Endothelial cell of umbilical vein (primary cell): ENCODE measurements around the gene KCNF1. TPM values are rescaled to one million over a fixed set of nuclear protein-coding genes. Genes with fewer than 3 reads are reported as not detected.

Experiments used
- BruUV-seq: library from RNA; stranded (reverse); fragments of 400-500 nt; replicated peaks from 2 replicates; lab custom pipeline; 2021; lab: Mats Ljungman, UMichigan
- CTCF ChIA-PET: fragments of 300-600, 350-600 bp; sonication (Branson Sonifier 250); formaldehyde crosslinking; loops from one replicate; lab custom pipeline; 2021; ENCODE audit warnings: antibody characterized with exemption, inconsistent platforms; lab: Charles Lee
- POLR2A ChIA-PET: fragments of 300-600, 350-600 bp; sonication (Branson Sonifier 250); formaldehyde crosslinking; loops from one replicate; lab custom pipeline; 2021; ENCODE audit warnings: antibody characterized with exemption, inconsistent platforms; lab: Charles Lee
- DNase-seq: peaks from one replicate; pipeline ENCODE4 v3.0.0-alpha.2; 2011; ENCODE audit warnings: low read depth, low spot score
- FAIRE-seq: peaks from 2 replicates; lab custom pipeline; 2011; peaks lifted over from hg19 to GRCh38; lab: Jason Lieb, UNC
- H2AFZ ChIP-seq: 2 replicates; pipeline ENCODE4 v1.6.0; 2012; ENCODE audit warnings: low read depth, low read length, control low read depth, inconsistent platforms
- H3K27ac ChIP-seq: 2 replicates; pipeline ENCODE4 v1.5.1; 2011; ENCODE audit warnings: low read depth, mild to moderate bottlenecking, control low read depth, low read length, moderate library complexity; ENCODE audit not compliant: insufficient read depth
- H3K27me3 ChIP-seq, 2 experiments: 2 replicates each; pipeline versions ENCODE4 v1.6.0 to v1.6.1; 2011; ENCODE audit warnings: low read length in 2 of 2, mixed read lengths in 1 of 2; ENCODE audit not compliant: control insufficient read depth in 2 of 2, insufficient read depth in 2 of 2
- H3K36me3 ChIP-seq, 2 experiments: 2 replicates in 1 of 2; 3 replicates in 1 of 2; pipeline ENCODE4 v1.5.1; 2011; ENCODE audit warnings: low read length in 2 of 2, mild to moderate bottlenecking in 1 of 2, moderate library complexity in 1 of 2; ENCODE audit not compliant: control insufficient read depth in 2 of 2, insufficient read depth in 2 of 2; ENCODE audit errors: extremely low read depth in 1 of 2
- H3K4me1 ChIP-seq: 3 replicates; pipeline ENCODE4 v1.5.1; 2011; ENCODE audit warnings: mild to moderate bottlenecking, low read length; ENCODE audit not compliant: control insufficient read depth, insufficient read depth; ENCODE audit errors: extremely low read depth
- H3K4me2 ChIP-seq: 2 replicates; pipeline ENCODE4 v1.6.1; 2011; ENCODE audit warnings: low read length, control low read depth, mixed read lengths; ENCODE audit not compliant: insufficient read depth
- H3K4me3 ChIP-seq, 3 experiments: fragments of 200-600 bp in 1 of 3; sonication (generic), shearing (Covaris generic) in 1 of 3; replicated peaks in 1 of 3; 2 replicates each; pipeline ENCODE4 v1.5.1; 2011 to 2016; ENCODE audit warnings: control low read depth in 3 of 3, low read length in 3 of 3, mild to moderate bottlenecking in 2 of 3, inconsistent platforms in 1 of 3, low read depth in 1 of 3, moderate library complexity in 1 of 3; ENCODE audit not compliant: insufficient read depth in 1 of 3
- H3K79me2 ChIP-seq: 2 replicates; pipeline ENCODE4 v1.6.0; 2012; ENCODE audit warnings: low read length, inconsistent platforms; ENCODE audit not compliant: control insufficient read depth, insufficient read depth
- H3K9ac ChIP-seq: replicated peaks from 2 replicates; pipeline ENCODE3; 2011; ENCODE audit warnings: low read length, control low read depth; ENCODE audit not compliant: insufficient read depth; ENCODE audit errors: extremely low read depth
- H3K9me1 ChIP-seq: replicated peaks from 3 replicates; pipeline ENCODE4 v1.6.0; 2011; ENCODE audit warnings: mild to moderate bottlenecking, low read length; ENCODE audit not compliant: control insufficient read depth, insufficient read depth; ENCODE audit errors: extremely low read depth
- H3K9me3 ChIP-seq: replicated peaks from 2 replicates; pipeline ENCODE4 v1.5.1; 2012; ENCODE audit warnings: low read length, inconsistent platforms; ENCODE audit not compliant: control insufficient read depth, insufficient read depth
- H4K20me1 ChIP-seq: replicated peaks from 2 replicates; pipeline ENCODE3; 2011; ENCODE audit warnings: mild to moderate bottlenecking, low read length; ENCODE audit not compliant: control insufficient read depth, insufficient read depth; ENCODE audit errors: extremely low read depth
- EZH2 ChIP-seq: IDR thresholded peaks from 2 replicates; pipeline ENCODE4 v1.6.1; 2012; ENCODE audit warnings: borderline replicate concordance, low read depth, mild to moderate bottlenecking, moderate library complexity, low read length, inconsistent platforms; ENCODE audit not compliant: severe bottlenecking
- FOS ChIP-seq: IDR thresholded peaks from 2 replicates; pipeline ENCODE4 v1.6.1; 2011; ENCODE audit warnings: mild to moderate bottlenecking, low read length, moderate library complexity, borderline replicate concordance; ENCODE audit not compliant: insufficient read depth
- GATA2 ChIP-seq: IDR thresholded peaks from 2 replicates; pipeline ENCODE4 v1.7.0; 2011; ENCODE audit warnings: low read depth, mild to moderate bottlenecking, moderate library complexity, mixed read lengths, low read length; ENCODE audit not compliant: insufficient read length, insufficient read depth
- JUN ChIP-seq: IDR thresholded peaks from 2 replicates; pipeline ENCODE4 v1.6.1; 2011; ENCODE audit warnings: borderline replicate concordance, low read depth; ENCODE audit not compliant: insufficient read length, insufficient read depth
- MAX ChIP-seq: IDR thresholded peaks from 2 replicates; pipeline ENCODE4 v1.6.1; 2011; ENCODE audit not compliant: insufficient read depth, insufficient read length
- MYC ChIP-seq: IDR thresholded peaks from one replicate; pipeline ENCODE4 v1.6.1; 2011; ENCODE audit warnings: mild to moderate bottlenecking, low read depth, low read length
- POLR2A ChIP-seq: IDR thresholded peaks from 2 replicates; pipeline ENCODE4 v1.6.1; 2012; ENCODE audit warnings: low read depth, mild to moderate bottlenecking, control low read depth, low read length
- POLR2AphosphoS5 ChIP-seq: IDR thresholded peaks from 2 replicates; pipeline ENCODE4 v1.6.1; 2012; ENCODE audit warnings: low read depth, mild to moderate bottlenecking, control low read depth, low read length, moderate library complexity; ENCODE audit not compliant: insufficient read depth
- dilution Hi-C: fragments of 300-500 bp; cut with MboI; formaldehyde crosslinking; loops from one replicate; pipeline ENCODE4 v1.15.0; 2019; ENCODE audit warnings: low sequenced_read_pairs; ENCODE audit not compliant: extremely low pct_ligation_motif_present
- intact Hi-C: fragments of 100-400 bp; cut with micrococcal nuclease; formaldehyde crosslinking; loops from one replicate; pipeline ENCODE4 v1.10.0; 2022
- polyA plus RNA-seq, 4 experiments: library from polyadenylated mRNA; depleted of rRNA in 3 of 4; stranded (reverse) in 3 of 4; unstranded in 1 of 4; fragments of >200 nt; gene quantifications; 2 replicates each; pipeline versions ENCODE4 v1.2.1 to v1.2.3, GENCODE V29; 2011 to 2012; ENCODE audit warnings: missing spikeins in 1 of 4
- total RNA-seq: library from RNA; stranded (reverse); gene quantifications from 2 replicates; pipeline ENCODE4 v1.2.3, GENCODE V29; 2021
- TF ChIP-seq, protein P1 (sequence below), 2 donors: IDR thresholded peaks; 1 replicate in 1 of 2; 2 replicates in 1 of 2; pipeline ENCODE4 v1.5.1; 2011; ENCODE audit warnings: low read length in 2 of 2, mild to moderate bottlenecking in 2 of 2, moderate library complexity in 2 of 2, control low read depth in 1 of 2, inconsistent platforms in 1 of 2, low read depth in 1 of 2; ENCODE audit not compliant: insufficient read depth in 1 of 2; ENCODE audit errors: extremely low read depth in 1 of 2

KCNF1 gene
- total and polyA plus RNA-seq, 2 donors (not counting 3 experiments of a cell fraction or from before 2014, with no cell fraction given), result 0.23 to 0.42 TPM

GRCh38 chr2:10867692-10868420 lies 43.9 kb upstream of the KCNF1 start:
- no peak overlapping the region for H3K27ac ChIP-seq
- DNase-seq (no peak), FAIRE-seq (no peak)
- no peak overlapping the region for H2AFZ ChIP-seq
- H3K79me2 ChIP-seq, result no peaks in the 10 kb centered on the region
- H4K20me1 ChIP-seq, result no peaks in the 10 kb centered on the region
- ChIA-PET CTCF (no interaction called here), POLR2A (interaction anchor here (0.7 kb wide), 1 partner anchor 205 kb away, joined by 8 read pairs; no protein-coding TSS in a partner anchor)
- BruUV-seq, result no TSS peak
- TF ChIP-seq GATA2 (no peak), JUN (no peak), POLR2AphosphoS5 (no peak), POLR2A (no peak), MYC (no peak), MAX (no peak), EZH2 (no peak), FOS (no peak)
- TF ChIP-seq, protein P1, sequence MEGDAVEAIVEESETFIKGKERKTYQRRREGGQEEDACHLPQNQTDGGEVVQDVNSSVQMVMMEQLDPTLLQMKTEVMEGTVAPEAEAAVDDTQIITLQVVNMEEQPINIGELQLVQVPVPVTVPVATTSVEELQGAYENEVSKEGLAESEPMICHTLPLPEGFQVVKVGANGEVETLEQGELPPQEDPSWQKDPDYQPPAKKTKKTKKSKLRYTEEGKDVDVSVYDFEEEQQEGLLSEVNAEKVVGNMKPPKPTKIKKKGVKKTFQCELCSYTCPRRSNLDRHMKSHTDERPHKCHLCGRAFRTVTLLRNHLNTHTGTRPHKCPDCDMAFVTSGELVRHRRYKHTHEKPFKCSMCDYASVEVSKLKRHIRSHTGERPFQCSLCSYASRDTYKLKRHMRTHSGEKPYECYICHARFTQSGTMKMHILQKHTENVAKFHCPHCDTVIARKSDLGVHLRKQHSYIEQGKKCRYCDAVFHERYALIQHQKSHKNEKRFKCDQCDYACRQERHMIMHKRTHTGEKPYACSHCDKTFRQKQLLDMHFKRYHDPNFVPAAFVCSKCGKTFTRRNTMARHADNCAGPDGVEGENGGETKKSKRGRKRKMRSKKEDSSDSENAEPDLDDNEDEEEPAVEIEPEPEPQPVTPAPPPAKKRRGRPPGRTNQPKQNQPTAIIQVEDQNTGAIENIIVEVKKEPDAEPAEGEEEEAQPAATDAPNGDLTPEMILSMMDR (IDR thresholded peaks at IDR 0.05; ENCODE audit: extremely low read depth in 1 of 2, insufficient read depth in 1 of 2, low read depth in 1 of 2, low read length in 2 of 2), result no peak
- intact Hi-C loops (no loop called here), dilution Hi-C loops (no loop called here)
- no peak overlapping the region for H3K4me2 ChIP-seq
- H3K27me3 ChIP-seq, result peaks cover 0 to 2% of the 10 kb centered on the region in 2 experiments
- no peaks in the 10 kb centered on the region for H3K36me3 ChIP-seq
- no peaks in the 10 kb centered on the region for H3K9me3 ChIP-seq
- no peaks in the 10 kb centered on the region for H3K4me1 ChIP-seq
- H3K4me3 ChIP-seq, result no peak overlapping the region
- H3K9ac ChIP-seq, result no peak overlapping the region
- H3K9me1 ChIP-seq, result no peaks in the 10 kb centered on the region
